ENCODE measurements around the gene SHROOM3. TPM values are rescaled to one million over a fixed set of nuclear protein-coding genes. Genes with fewer than 3 reads are reported as not detected.

The SHROOM3 gene
- total and polyA plus RNA-seq, 2 experiments from 2014 or later, result 11.3 to 73.5 TPM

GRCh38 chr4:76504613-76505465 lies 69.8 kb downstream of the SHROOM3 start:
- DNase-seq (ENCODE audit: low spot score) (peak; percentile 79), ATAC-seq (peak; percentile 65)
- Mint-ChIP-seq H3K27me3 (ENCODE audit: insufficient read depth, low read depth, poor library complexity) (peaks cover 2% of the 10 kb centered on the region), H3K9me3 (no peaks in the 10 kb centered on the region), H3K36me3 (ENCODE audit: low read depth) (no peaks in the 10 kb centered on the region), H3K4me1 (no peaks in the 10 kb centered on the region), H3K27ac (no peak overlapping the region), H3K4me3 (no peak overlapping the region)
- Histone ChIP-seq H2AFZ (no peak overlapping the region), H3F3A (replicated peaks; ENCODE audit: low read depth) (no peaks in the 10 kb centered on the region), H3K27me3 (ENCODE audit: insufficient read depth) (no peaks in the 10 kb centered on the region), H4K20me1 (replicated peaks; ENCODE audit: insufficient read depth) (no peaks in the 10 kb centered on the region), H3K4me1 (ENCODE audit: insufficient read depth) (no peaks in the 10 kb centered on the region), H3K27ac (ENCODE audit: low read depth) (no peak overlapping the region), H3K36me3 (ENCODE audit: insufficient read depth) (no peaks in the 10 kb centered on the region), H3K79me2 (replicated peaks; ENCODE audit: insufficient read depth) (no peaks in the 10 kb centered on the region), H3K4me2 (no peak overlapping the region), H3K4me3 (no peak overlapping the region), H3K9me2 (ENCODE audit: insufficient read depth) (no peaks in the 10 kb centered on the region)
- TF ChIP-seq, protein P1, sequence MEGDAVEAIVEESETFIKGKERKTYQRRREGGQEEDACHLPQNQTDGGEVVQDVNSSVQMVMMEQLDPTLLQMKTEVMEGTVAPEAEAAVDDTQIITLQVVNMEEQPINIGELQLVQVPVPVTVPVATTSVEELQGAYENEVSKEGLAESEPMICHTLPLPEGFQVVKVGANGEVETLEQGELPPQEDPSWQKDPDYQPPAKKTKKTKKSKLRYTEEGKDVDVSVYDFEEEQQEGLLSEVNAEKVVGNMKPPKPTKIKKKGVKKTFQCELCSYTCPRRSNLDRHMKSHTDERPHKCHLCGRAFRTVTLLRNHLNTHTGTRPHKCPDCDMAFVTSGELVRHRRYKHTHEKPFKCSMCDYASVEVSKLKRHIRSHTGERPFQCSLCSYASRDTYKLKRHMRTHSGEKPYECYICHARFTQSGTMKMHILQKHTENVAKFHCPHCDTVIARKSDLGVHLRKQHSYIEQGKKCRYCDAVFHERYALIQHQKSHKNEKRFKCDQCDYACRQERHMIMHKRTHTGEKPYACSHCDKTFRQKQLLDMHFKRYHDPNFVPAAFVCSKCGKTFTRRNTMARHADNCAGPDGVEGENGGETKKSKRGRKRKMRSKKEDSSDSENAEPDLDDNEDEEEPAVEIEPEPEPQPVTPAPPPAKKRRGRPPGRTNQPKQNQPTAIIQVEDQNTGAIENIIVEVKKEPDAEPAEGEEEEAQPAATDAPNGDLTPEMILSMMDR (conservative IDR thresholded peaks at IDR 0.05; ENCODE audit: low read depth in 2 of 2), result peak; percentile 70 to 93
- no peak for TF ChIP-seq STAT1 (IDR thresholded peaks at IDR 0.05; ENCODE audit: unreplicated experiment)

DNA sequence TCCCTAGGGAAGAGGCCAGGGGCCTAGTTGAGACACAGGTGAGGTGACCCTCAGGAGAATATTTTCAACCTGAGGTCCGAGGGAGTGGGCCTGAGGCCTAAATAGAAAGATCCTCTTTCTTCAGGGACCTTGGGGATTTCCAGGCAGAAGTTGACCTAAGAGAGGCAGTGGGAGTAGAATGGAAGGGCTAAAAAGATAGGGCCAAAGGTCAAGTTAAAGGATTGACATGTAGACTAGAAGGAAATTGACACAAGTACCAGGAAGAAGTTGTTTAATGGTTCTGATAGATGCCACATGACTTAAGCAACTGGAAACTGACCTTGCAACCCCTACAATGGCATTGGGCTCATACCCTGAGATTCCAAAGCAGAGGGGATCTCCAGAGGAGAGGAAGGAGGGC lies 76.9 kb downstream of the SHROOM3 start:
- H3K79me2 ChIP-seq (replicated peaks; ENCODE audit: insufficient read depth), result no peaks in the 10 kb centered on the region
- H3K4me3 ChIP-seq, result no peak overlapping the region
- peaks cover 9% of the 10 kb centered on the region; the same call in 1 of the 2 replicates for H3K4me1 ChIP-seq (ENCODE audit: insufficient read depth)
- no peaks in the 10 kb centered on the region for H3K9me2 ChIP-seq (ENCODE audit: insufficient read depth)
- Mint-ChIP-seq H3K27ac (no peak overlapping the region), H3K27me3 (ENCODE audit: insufficient read depth, low read depth, poor library complexity) (peaks cover 9% of the 10 kb centered on the region), H3K4me1 (peaks cover 9% of the 10 kb centered on the region; the same call in 2 of the 3 replicates), H3K9me3 (peaks cover 11% of the 10 kb centered on the region; the same call in 2 of the 3 replicates), H3K4me3 (no peak overlapping the region), H3K36me3 (ENCODE audit: low read depth) (peaks cover 9% of the 10 kb centered on the region; the same call in 2 of the 3 replicates)
- 0 out of 2 replicates have a peak, but pooled peaks cover 5% of the 10 kb centered on the region for H3K36me3 ChIP-seq (ENCODE audit: insufficient read depth)
- no peak overlapping the region for H3K4me2 ChIP-seq
- H3K27ac ChIP-seq (ENCODE audit: low read depth), result no peak overlapping the region
- no peaks in the 10 kb centered on the region for H3K27me3 ChIP-seq (ENCODE audit: insufficient read depth)
- H2AFZ ChIP-seq, result 0 out of 2 replicates have a peak overlapping the region, but pooled peaks have one; percentile 15
- no peaks in the 10 kb centered on the region for H3F3A ChIP-seq (replicated peaks; ENCODE audit: low read depth)
- H4K20me1 ChIP-seq (replicated peaks; ENCODE audit: insufficient read depth), result no peaks in the 10 kb centered on the region
- ATAC-seq (no peak), DNase-seq (ENCODE audit: low spot score) (no peak)
- TF ChIP-seq ZNF114 (CRISPR knock-in tag; IDR thresholded peaks at IDR 0.05) (no peak), POLR2AphosphoS5 (IDR thresholded peaks at IDR 0.05; ENCODE audit: low read depth) (no peak), NANOG (IDR thresholded peaks at IDR 0.05; ENCODE audit: borderline replicate concordance) (no peak), CREB1 (CRISPR knock-in tag; IDR thresholded peaks at IDR 0.05; ENCODE audit: low read depth) (no peak), EZH2phosphoT487 (IDR thresholded peaks at IDR 0.05; ENCODE audit: unreplicated experiment) (no peak), JUNB (IDR thresholded peaks at IDR 0.05; ENCODE audit: unreplicated experiment) (no peak), STAT1 (IDR thresholded peaks at IDR 0.05; ENCODE audit: unreplicated experiment) (no peak)
- TF ChIP-seq, protein P2, sequence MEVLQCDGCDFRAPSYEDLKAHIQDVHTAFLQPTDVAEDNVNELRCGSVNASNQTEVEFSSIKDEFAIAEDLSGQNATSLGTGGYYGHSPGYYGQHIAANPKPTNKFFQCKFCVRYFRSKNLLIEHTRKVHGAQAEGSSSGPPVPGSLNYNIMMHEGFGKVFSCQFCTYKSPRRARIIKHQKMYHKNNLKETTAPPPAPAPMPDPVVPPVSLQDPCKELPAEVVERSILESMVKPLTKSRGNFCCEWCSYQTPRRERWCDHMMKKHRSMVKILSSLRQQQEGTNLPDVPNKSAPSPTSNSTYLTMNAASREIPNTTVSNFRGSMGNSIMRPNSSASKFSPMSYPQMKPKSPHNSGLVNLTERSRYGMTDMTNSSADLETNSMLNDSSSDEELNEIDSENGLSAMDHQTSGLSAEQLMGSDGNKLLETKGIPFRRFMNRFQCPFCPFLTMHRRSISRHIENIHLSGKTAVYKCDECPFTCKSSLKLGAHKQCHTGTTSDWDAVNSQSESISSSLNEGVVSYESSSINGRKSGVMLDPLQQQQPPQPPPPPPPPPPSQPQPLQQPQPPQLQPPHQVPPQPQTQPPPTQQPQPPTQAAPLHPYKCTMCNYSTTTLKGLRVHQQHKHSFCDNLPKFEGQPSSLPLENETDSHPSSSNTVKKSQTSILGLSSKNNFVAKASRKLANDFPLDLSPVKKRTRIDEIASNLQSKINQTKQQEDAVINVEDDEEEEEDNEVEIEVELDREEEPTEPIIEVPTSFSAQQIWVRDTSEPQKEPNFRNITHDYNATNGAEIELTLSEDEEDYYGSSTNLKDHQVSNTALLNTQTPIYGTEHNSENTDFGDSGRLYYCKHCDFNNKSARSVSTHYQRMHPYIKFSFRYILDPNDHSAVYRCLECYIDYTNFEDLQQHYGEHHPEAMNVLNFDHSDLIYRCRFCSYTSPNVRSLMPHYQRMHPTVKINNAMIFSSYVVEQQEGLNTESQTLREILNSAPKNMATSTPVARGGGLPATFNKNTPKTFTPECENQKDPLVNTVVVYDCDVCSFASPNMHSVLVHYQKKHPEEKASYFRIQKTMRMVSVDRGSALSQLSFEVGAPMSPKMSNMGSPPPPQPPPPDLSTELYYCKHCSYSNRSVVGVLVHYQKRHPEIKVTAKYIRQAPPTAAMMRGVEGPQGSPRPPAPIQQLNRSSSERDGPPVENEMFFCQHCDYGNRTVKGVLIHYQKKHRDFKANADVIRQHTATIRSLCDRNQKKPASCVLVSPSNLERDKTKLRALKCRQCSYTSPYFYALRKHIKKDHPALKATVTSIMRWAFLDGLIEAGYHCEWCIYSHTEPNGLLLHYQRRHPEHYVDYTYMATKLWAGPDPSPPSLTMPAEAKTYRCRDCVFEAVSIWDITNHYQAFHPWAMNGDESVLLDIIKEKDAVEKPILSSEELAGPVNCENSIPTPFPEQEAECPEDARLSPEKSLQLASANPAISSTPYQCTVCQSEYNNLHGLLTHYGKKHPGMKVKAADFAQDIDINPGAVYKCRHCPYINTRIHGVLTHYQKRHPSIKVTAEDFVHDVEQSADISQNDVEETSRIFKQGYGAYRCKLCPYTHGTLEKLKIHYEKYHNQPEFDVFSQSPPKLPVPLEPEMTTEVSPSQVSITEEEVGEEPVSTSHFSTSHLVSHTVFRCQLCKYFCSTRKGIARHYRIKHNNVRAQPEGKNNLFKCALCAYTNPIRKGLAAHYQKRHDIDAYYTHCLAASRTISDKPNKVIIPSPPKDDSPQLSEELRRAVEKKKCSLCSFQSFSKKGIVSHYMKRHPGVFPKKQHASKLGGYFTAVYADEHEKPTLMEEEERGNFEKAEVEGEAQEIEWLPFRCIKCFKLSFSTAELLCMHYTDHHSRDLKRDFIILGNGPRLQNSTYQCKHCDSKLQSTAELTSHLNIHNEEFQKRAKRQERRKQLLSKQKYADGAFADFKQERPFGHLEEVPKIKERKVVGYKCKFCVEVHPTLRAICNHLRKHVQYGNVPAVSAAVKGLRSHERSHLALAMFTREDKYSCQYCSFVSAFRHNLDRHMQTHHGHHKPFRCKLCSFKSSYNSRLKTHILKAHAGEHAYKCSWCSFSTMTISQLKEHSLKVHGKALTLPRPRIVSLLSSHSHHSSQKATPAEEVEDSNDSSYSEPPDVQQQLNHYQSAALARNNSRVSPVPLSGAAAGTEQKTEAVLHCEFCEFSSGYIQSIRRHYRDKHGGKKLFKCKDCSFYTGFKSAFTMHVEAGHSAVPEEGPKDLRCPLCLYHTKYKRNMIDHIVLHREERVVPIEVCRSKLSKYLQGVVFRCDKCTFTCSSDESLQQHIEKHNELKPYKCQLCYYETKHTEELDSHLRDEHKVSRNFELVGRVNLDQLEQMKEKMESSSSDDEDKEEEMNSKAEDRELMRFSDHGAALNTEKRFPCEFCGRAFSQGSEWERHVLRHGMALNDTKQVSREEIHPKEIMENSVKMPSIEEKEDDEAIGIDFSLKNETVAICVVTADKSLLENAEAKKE (CRISPR knock-in tag; IDR thresholded peaks at IDR 0.05), result no peak

Measured in GM23338 (cell line).